MM.1S (cell line): ENCODE results near the gene PSKH1.

Experiments used
- DNase-seq: peaks from one replicate; pipeline ENCODE4 v3.0.0-alpha.2; 2015
- H2AFZ ChIP-seq: fragments of 300-600 bp; sonication (generic); 2 replicates; pipeline ENCODE4 v1.6.0; 2016; ENCODE audit warnings: antibody characterized with exemption, low read length
- H3F3A ChIP-seq: fragments of 300-600 bp; sonication (generic); 2 replicates; pipeline ENCODE4 v1.6.1; 2016; ENCODE audit warnings: mild to moderate bottlenecking, antibody characterized with exemption, low read length, moderate library complexity, mixed read lengths; ENCODE audit not compliant: insufficient read depth
- H3K27ac ChIP-seq: fragments of 300-600 bp; sonication (generic); 2 replicates; pipeline ENCODE4 v1.5.1; 2016; ENCODE audit warnings: mild to moderate bottlenecking, low read length
- H3K27me3 ChIP-seq: fragments of 300-600 bp; sonication (generic); replicated peaks from 2 replicates; pipeline ENCODE4 v1.6.0; 2016; ENCODE audit warnings: low read length; ENCODE audit not compliant: insufficient read depth
- H3K36me3 ChIP-seq: fragments of 300-600 bp; sonication (generic); replicated peaks from 2 replicates; pipeline ENCODE4 v1.6.1; 2016; ENCODE audit warnings: mild to moderate bottlenecking, low read length, mixed read lengths; ENCODE audit not compliant: insufficient read depth
- H3K4me1 ChIP-seq: fragments of 300-600 bp; sonication (generic); 2 replicates; pipeline ENCODE4 v1.6.1; 2016; ENCODE audit warnings: low read length, mixed read lengths
- H3K4me2 ChIP-seq: fragments of 300-600 bp; sonication (generic); 2 replicates; pipeline ENCODE4 v1.6.0; 2016; ENCODE audit warnings: low read depth, low read length
- H3K4me3 ChIP-seq: fragments of 300-600 bp; sonication (generic); 2 replicates; pipeline ENCODE4 v1.5.1; 2016; ENCODE audit warnings: low read length, mixed read lengths
- H3K79me2 ChIP-seq: fragments of 300-600 bp; sonication (generic); 2 replicates; pipeline ENCODE4 v1.6.1; 2016; ENCODE audit warnings: mixed run types, low read length, mixed read lengths
- H3K9ac ChIP-seq: fragments of 300-600 bp; sonication (generic); 2 replicates; pipeline ENCODE4 v1.6.1; 2016; ENCODE audit warnings: low read length, mixed read lengths
- H3K9me2 ChIP-seq: fragments of 300-600 bp; sonication (generic); replicated peaks from 2 replicates; pipeline ENCODE4 v1.6.1; 2016; ENCODE audit warnings: mild to moderate bottlenecking, low read length, mixed read lengths; ENCODE audit not compliant: insufficient read depth
- H3K9me3 ChIP-seq: fragments of 300-600 bp; sonication (generic); replicated peaks from 2 replicates; pipeline ENCODE4 v1.6.1; 2016; ENCODE audit warnings: mild to moderate bottlenecking, low read length, mixed read lengths; ENCODE audit not compliant: insufficient read depth
- H4K20me1 ChIP-seq: fragments of 300-600 bp; sonication (generic); 2 replicates; pipeline ENCODE4 v1.6.1; 2016; ENCODE audit warnings: mild to moderate bottlenecking, low read length, moderate library complexity, mixed read lengths; ENCODE audit not compliant: insufficient read depth
- CTCF ChIP-seq: fragments of 300-600 bp; sonication (generic); IDR thresholded peaks from 2 replicates; pipeline ENCODE4 v1.5.1; 2016; ENCODE audit warnings: antibody characterized with exemption, low read length, mixed read lengths
- EZH2 ChIP-seq: fragments of 300-600 bp; sonication (generic); optimal IDR thresholded peaks from 2 replicates; pipeline ENCODE3; 2017; ENCODE audit warnings: low read depth, mild to moderate bottlenecking, antibody characterized with exemption, low read length, mixed read lengths
- EZH2phosphoT487 ChIP-seq: fragments of 300-600 bp; sonication (generic); IDR thresholded peaks from 2 replicates; pipeline ENCODE4 v1.6.1; 2018; ENCODE audit warnings: antibody characterized with exemption, low read length

The PSKH1 gene

GRCh38 chr16:67892375-67892774 lies 679 bp upstream of the PSKH1 start:
- no peaks in the 10 kb centered on the region for H3K9me2 ChIP-seq
- H3K79me2 ChIP-seq: peaks cover 40% of the 10 kb centered on the region
- peak overlapping the region; percentile 47 for H3K4me2 ChIP-seq
- H3K4me3 ChIP-seq: peak overlapping the region; percentile 67
- 0 out of 2 replicates have a peak, but pooled peaks cover 6% of the 10 kb centered on the region for H3K4me1 ChIP-seq
- H3K9me3 ChIP-seq: no peaks in the 10 kb centered on the region
- no peaks in the 10 kb centered on the region for H3K27me3 ChIP-seq
- H4K20me1 ChIP-seq: no peaks in the 10 kb centered on the region
- H3K9ac ChIP-seq: peak overlapping the region; percentile 43; the same call in 1 of the 2 replicates
- no peaks in the 10 kb centered on the region for H3K36me3 ChIP-seq
- no peak for DNase-seq
- H3F3A ChIP-seq: no peaks in the 10 kb centered on the region
- peak overlapping the region; percentile 49 for H2AFZ ChIP-seq
- TF ChIP-seq CTCF (no peak), EZH2phosphoT487 (no peak), EZH2 (no peak)
- H3K27ac ChIP-seq: no peak overlapping the region

DNA sequence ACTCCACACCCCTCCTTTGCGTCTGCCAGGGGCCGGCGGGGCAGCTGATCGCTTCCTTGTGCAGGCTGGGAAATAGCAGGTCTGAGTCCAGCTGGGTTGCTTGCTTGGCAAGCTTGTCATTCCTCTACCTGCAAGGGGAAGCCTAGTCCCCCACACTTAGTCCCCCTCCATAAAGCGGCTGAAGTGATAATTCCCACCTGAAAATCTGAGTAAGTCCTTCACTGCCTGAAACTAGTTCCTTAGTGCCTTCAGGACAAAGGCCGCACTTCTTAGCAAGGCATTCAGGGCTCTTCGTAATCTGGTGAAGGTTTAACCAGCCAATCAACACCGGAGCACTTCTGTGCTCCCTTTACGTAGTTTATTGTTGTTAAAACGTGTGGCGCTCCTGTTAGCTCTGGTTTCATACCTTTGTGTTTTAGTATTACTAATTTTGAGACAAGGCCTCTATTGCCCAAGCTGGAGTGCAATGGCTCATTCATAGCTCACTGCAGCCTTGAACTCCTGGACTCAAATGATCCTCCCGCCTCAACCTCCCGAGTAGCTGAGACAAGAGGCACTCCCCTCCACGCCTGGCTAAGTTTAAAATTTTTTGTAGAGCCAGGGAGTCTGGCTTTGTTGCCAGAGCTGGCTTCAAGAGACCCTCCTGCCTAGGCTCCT lies 817 bp downstream of the PSKH1 start:
- Histone ChIP-seq H3K4me2 (peak overlapping the region; percentile 82), H3K4me3 (peak overlapping the region; percentile 94), H3K4me1 (0 out of 2 replicates have a peak, but pooled peaks cover 6% of the 10 kb centered on the region), H3K9me3 (no peaks in the 10 kb centered on the region), H3K27me3 (no peaks in the 10 kb centered on the region), H3K27ac (peak overlapping the region; percentile 57; the same call in 1 of the 2 replicates), H3K79me2 (peaks cover 50% of the 10 kb centered on the region), H3K36me3 (no peaks in the 10 kb centered on the region), H3K9ac (peak overlapping the region; percentile 96), H3K9me2 (no peaks in the 10 kb centered on the region), H3F3A (no peaks in the 10 kb centered on the region), H4K20me1 (no peaks in the 10 kb centered on the region), H2AFZ (peak overlapping the region; percentile 64)
- DNase-seq: peak; percentile 18
- no peak for TF ChIP-seq EZH2phosphoT487
- no peak for TF ChIP-seq EZH2
- no peak for TF ChIP-seq CTCF

- no peak overlapping the region for H3K9ac ChIP-seq
- DNase-seq: no peak
- H3K4me3 ChIP-seq: no peak overlapping the region
- H3K9me2 ChIP-seq: no peaks in the 10 kb centered on the region
- H3K4me2 ChIP-seq: no peak overlapping the region
- H3K27ac ChIP-seq: no peak overlapping the region
- TF ChIP-seq CTCF (no peak), EZH2phosphoT487 (no peak), EZH2 (no peak)
- no peaks in the 10 kb centered on the region for H3K27me3 ChIP-seq
- H3K9me3 ChIP-seq: no peaks in the 10 kb centered on the region
- H2AFZ ChIP-seq: no peak overlapping the region
- 0 out of 2 replicates have a peak, but pooled peaks cover 6% of the 10 kb centered on the region for H3K4me1 ChIP-seq
- no peaks in the 10 kb centered on the region for H3K36me3 ChIP-seq
- H4K20me1 ChIP-seq: no peaks in the 10 kb centered on the region
- H3F3A ChIP-seq: no peaks in the 10 kb centered on the region
- H3K79me2 ChIP-seq: peaks cover 60% of the 10 kb centered on the region
Observed at GRCh38 chr16:67897231-67897630, 4.2 kb downstream of the PSKH1 start.
